Aorta (tissue), 5 donors: ENCODE results near the gene PLPP2. TPM values are rescaled to one million over a fixed set of nuclear protein-coding genes. Genes with fewer than 3 reads are reported as not detected.
A peak's percentile ranks its signal among the peaks of the same experiment; 100 is the strongest.

ENCODE experiments used
- ATAC-seq: fragments of 200-7000 bp; cut with Tn5 transposase; one replicate; pipeline ENCODE4 v1.9.1; 2022; ENCODE audit warnings: moderate library complexity; ENCODE audit not compliant: low FRiP score
- DNase-seq, 2 donors: peaks; one replicate each; pipeline ENCODE4 v3.0.0-alpha.2; 2020
- H3K27ac ChIP-seq, 2 donors: one replicate each; pipeline ENCODE4 v1.5.1; 2013; ENCODE audit warnings: low read length in 2 of 2, mild to moderate bottlenecking in 2 of 2, moderate library complexity in 2 of 2, control low read depth in 1 of 2, inconsistent platforms in 1 of 2, low read depth in 1 of 2
- H3K27me3 ChIP-seq, 2 donors: one replicate each; pipeline ENCODE4 v1.6.1; 2013; ENCODE audit warnings: control low read depth in 1 of 2, low read length in 1 of 2, mild to moderate bottlenecking in 1 of 2, moderate library complexity in 1 of 2; ENCODE audit not compliant: insufficient read depth in 2 of 2, control insufficient read depth in 1 of 2
- H3K36me3 ChIP-seq, 2 donors: one replicate each; pipeline ENCODE4 v1.6.1; 2013; ENCODE audit warnings: control low read depth in 1 of 2, low read length in 1 of 2, mild to moderate bottlenecking in 1 of 2; ENCODE audit not compliant: insufficient read depth in 2 of 2, control insufficient read depth in 1 of 2
- H3K4me1 ChIP-seq, 2 donors: one replicate each; pipeline ENCODE4 v1.6.1; 2013; ENCODE audit warnings: low read length in 2 of 2, control low read depth in 1 of 2, mild to moderate bottlenecking in 1 of 2, moderate library complexity in 1 of 2; ENCODE audit not compliant: insufficient read depth in 2 of 2, control insufficient read depth in 1 of 2
- H3K4me3 ChIP-seq, 2 donors: one replicate each; pipeline ENCODE4 v1.5.1; 2013; ENCODE audit warnings: low read length in 2 of 2, control low read depth in 1 of 2, mild to moderate bottlenecking in 1 of 2
- H3K9me3 ChIP-seq: one replicate; pipeline ENCODE4 v1.6.1; 2013; ENCODE audit warnings: mild to moderate bottlenecking, low read length; ENCODE audit not compliant: control insufficient read depth
- WGBS, 2 donors: extraction: QIAGEN DNeasy Blood & Tissue Kit; methylation state at CpG; one replicate each; pipeline ENCODE4 v1.1.7; 2013; 5-methylcytosine and 5-hydroxymethylcytosine counted together
- intact Hi-C, 2 donors: fragments of 100-400 bp; cut with DNase I; formaldehyde crosslinking; loops; one replicate each; pipeline versions ENCODE4 v1.14.2 to v1.15.0; 2022
- polyA plus RNA-seq, 2 donors: library from polyadenylated mRNA; stranded (reverse); fragments of 200-250 nt; gene quantifications; one replicate each; pipeline ENCODE4 v1.2.3, GENCODE V29; 2013
- total RNA-seq, 2 donors: library from RNA; stranded (reverse); fragmentation: NEBNext Ultra II Directional; extraction: Animal tissue kit (Norgen Biotek cat#: 25700); gene quantifications; one replicate each; pipeline ENCODE4 v1.2.1, GENCODE V29; 2021
- donor health status: healthy with polysubstance abuse.
- donor health status: Bipolar disorder and iron deficiency.
- donor health status: DM: no; HTN: no; CAD: no.
- donor health status: DM: no; HTN: no; CAD: no.
- donor health status: DM: yes; HTN: yes; CAD: no.

Gene PLPP2
- total and polyA plus RNA-seq, 4 donors: 0.51 to 6.5 (median 3.7) TPM

- intact Hi-C loops: no loop called here
- H3K9me3 ChIP-seq: no peaks in the 10 kb centered on the region
- H3K27ac ChIP-seq: no peak overlapping the region
- 94% methylated on average over 43 of the region's 43 CpGs for WGBS, 2 donors
- no peaks in the 10 kb centered on the region for H3K4me1 ChIP-seq
- ATAC-seq (no peak), DNase-seq (peak in 1 of 2 donors; percentile 61)
- H3K36me3 ChIP-seq: peaks cover 0 to 1% of the 10 kb centered on the region in 2 donors
- H3K27me3 ChIP-seq: no peaks in the 10 kb centered on the region
- no peak overlapping the region for H3K4me3 ChIP-seq
Measured at GRCh38 chr19:305240-306150, 14.3 kb upstream of the PLPP2 start.

GRCh38 chr19:296476-297225 is 5.4 kb upstream of the PLPP2 start:
- Histone ChIP-seq H3K4me1 (no peaks in the 10 kb centered on the region), H3K4me3 (no peak overlapping the region), H3K27ac (no peak overlapping the region), H3K9me3 (no peaks in the 10 kb centered on the region), H3K27me3 (no peaks in the 10 kb centered on the region), H3K36me3 (no peaks in the 10 kb centered on the region)
- no peak for ATAC-seq
- intact Hi-C loops: no loop called here
- WGBS, 2 donors: 84% methylated on average over 22 of the region's 22 CpGs
- DNase-seq: peak; percentile 70 to 81

GRCh38 chr19:295687-296370 is 4.6 kb upstream of the PLPP2 start:
- DNase-seq (peak in 1 of 2 donors; percentile 66), ATAC-seq (no peak)
- Histone ChIP-seq H3K4me3 (no peak overlapping the region), H3K27me3 (no peaks in the 10 kb centered on the region), H3K27ac (no peak overlapping the region), H3K9me3 (no peaks in the 10 kb centered on the region), H3K36me3 (no peaks in the 10 kb centered on the region), H3K4me1 (no peaks in the 10 kb centered on the region)
- WGBS, 2 donors: 60 to 62% methylated on average over 13 of the region's 13 CpGs
- intact Hi-C loops: no loop called here

DNA sequence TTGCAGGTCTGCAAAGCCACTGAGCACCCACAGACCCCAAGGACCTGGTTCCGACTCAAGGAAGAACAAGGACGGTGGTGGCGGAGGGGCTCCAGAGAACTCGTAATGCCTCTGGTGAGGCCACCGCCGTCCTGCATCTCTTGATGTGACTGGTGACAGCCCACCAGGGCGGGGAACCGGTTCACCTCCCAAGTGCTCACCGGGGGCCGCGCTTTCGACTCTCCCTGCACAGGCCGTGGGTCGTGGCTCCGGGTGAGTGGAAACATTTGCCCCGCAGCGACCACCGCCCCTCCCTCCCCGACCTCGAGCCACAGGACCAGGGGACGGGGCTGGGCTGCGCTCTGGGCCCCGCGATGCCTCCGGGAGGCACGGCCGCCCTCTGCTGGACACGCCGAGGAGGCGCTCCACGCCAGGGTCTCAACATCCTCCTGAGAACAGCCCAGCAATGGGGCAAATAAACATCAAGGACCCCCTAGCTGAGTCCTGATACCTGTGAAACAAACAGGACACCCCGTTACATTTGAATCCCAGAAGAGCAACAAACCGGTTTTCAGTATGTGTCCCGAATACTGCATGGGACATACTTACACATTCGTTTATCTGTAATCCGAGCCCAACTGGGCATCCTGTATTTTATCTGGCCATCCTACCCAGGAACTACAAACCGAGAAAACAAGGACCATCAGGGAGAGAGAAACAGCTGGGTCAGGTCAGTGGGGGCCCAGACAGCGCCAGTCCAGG is 3.9 kb upstream of the PLPP2 start:
- no peaks in the 10 kb centered on the region for H3K9me3 ChIP-seq
- DNase-seq (peak in 1 of 2 donors; percentile 83), ATAC-seq (peak; percentile 82)
- 11 to 13% methylated on average over 38 of the region's 38 CpGs for WGBS, 2 donors
- intact Hi-C loops: no loop called here
- H3K4me1 ChIP-seq: no peaks in the 10 kb centered on the region
- H3K36me3 ChIP-seq: no peaks in the 10 kb centered on the region
- no peak overlapping the region for H3K27ac ChIP-seq
- H3K27me3 ChIP-seq: no peaks in the 10 kb centered on the region
- no peak overlapping the region for H3K4me3 ChIP-seq

- H3K27me3 ChIP-seq: no peaks in the 10 kb centered on the region
- no peak overlapping the region for H3K4me3 ChIP-seq
- WGBS, 2 donors: 2% methylated on average over 29 of the region's 29 CpGs
- DNase-seq (peak in 1 of 2 donors; percentile 72), ATAC-seq (no peak)
- H3K4me1 ChIP-seq: no peaks in the 10 kb centered on the region
- intact Hi-C loops: no loop called here
- no peaks in the 10 kb centered on the region for H3K36me3 ChIP-seq
- no peaks in the 10 kb centered on the region for H3K9me3 ChIP-seq
- H3K27ac ChIP-seq: no peak overlapping the region
Measured at GRCh38 chr19:294341-294945, 3.2 kb upstream of the PLPP2 start.

DNA sequence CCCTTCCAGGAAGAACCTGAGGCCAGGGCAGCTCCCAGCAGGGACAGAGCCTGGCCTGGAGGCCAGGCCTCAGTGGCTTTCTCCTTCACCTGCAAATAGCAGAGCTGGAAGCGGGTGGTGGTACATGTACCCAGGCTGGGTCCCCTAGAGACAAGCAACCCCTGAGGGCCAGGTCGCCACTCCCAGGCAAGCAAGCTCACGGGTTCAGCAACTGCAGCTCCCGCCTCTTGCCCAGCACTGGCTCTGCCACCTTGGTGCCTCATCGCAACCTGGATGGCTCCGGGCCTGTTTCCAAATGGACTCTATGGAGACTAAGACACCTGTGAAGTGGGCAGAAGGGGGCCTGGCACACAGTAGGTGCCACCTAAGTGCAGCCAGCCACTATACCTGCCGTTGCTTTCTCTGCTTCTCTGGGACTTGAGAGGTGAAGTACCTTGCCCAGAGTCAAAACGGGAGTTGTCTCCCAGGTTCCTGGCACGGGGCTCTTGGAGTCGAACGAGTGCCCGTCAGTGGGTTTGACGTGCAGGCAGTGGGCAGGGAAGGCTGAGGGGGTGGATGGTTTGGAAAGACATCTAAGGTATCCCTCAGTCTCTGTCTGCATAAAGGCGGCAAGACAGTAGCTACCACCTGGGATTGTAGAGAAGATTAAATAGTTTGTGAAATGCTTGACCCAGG is 2.4 kb upstream of the PLPP2 start:
- peak in 1 of 2 donors; percentile 69 for DNase-seq
- no peak overlapping the region for H3K27ac ChIP-seq

DNA sequence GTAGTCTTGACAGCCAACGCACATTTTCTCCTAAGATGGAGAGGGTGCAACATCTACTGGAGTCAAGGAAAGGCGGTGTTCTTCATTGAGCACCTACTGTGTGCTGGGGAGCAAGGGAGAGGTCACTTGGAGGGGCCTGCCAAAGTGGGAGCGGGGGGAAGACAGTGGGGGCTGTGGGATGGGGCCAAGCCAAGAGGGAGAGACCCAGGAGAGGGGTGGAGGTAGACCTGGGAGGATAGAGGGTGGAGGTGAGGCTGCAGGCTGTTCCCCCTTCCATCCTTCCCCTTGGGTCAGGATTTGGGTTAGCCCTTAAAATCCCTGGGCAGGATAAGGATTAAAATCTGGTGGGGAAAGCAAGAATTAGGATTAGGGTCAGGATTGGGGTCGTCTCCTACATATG is 1.7 kb upstream of the PLPP2 start:
- DNase-seq: no peak
- no peak for ATAC-seq
- H3K9me3 ChIP-seq: no peaks in the 10 kb centered on the region
- no peaks in the 10 kb centered on the region for H3K27me3 ChIP-seq
- no peak overlapping the region for H3K4me3 ChIP-seq
- 76 to 83% methylated on average over 4 of the region's 4 CpGs for WGBS, 2 donors
- no peaks in the 10 kb centered on the region for H3K36me3 ChIP-seq
- intact Hi-C loops: no loop called here
- H3K27ac ChIP-seq: no peak overlapping the region
- H3K4me1 ChIP-seq: no peaks in the 10 kb centered on the region

More for the DNA sequence above, 2.4 kb upstream of the PLPP2 start:
- Histone ChIP-seq H3K4me3 (no peak overlapping the region), H3K36me3 (no peaks in the 10 kb centered on the region), H3K27me3 (no peaks in the 10 kb centered on the region), H3K4me1 (no peaks in the 10 kb centered on the region), H3K9me3 (no peaks in the 10 kb centered on the region)
- intact Hi-C loops: no loop called here
- no peak for ATAC-seq
- 64 to 72% methylated on average over 14 of the region's 14 CpGs for WGBS, 2 donors
